Vagina (tissue), 2 donors: ENCODE results near the gene SLAMF6. TPM values are rescaled to one million over a fixed set of nuclear protein-coding genes. Genes with fewer than 3 reads are reported as not detected.
"Not testable (repeated sequence)": the region's sequence is repeated elsewhere in the genome, so short reads cannot be mapped to it uniquely, and the experiment has no call there.

Source experiments
- DNase-seq, 2 donors: peaks; one replicate each; pipeline ENCODE4 v3.0.0-alpha.2; 2017; ENCODE audit errors: extremely low spot score in 2 of 2
- H3K27ac ChIP-seq: fragments of 200-600 bp; sonication (generic); one replicate; pipeline ENCODE4 v1.5.1; 2019
- H3K27me3 ChIP-seq: fragments of 200-600 bp; sonication (generic); one replicate; pipeline ENCODE4 v1.5.1; 2019
- H3K36me3 ChIP-seq, 2 donors: fragments of 200-600 bp; sonication (generic); one replicate each; pipeline ENCODE4 v1.5.1; 2017 to 2019
- H3K4me1 ChIP-seq: fragments of 200-600 bp; sonication (generic); one replicate; pipeline ENCODE4 v1.5.1; 2019
- H3K4me3 ChIP-seq, 2 donors: fragments of 200-600 bp; sonication (generic); 1 replicate in 1 of 2; 2 replicates in 1 of 2; pipeline ENCODE4 v1.5.1; 2016 to 2019
- H3K9me3 ChIP-seq: fragments of 200-600 bp; sonication (generic); one replicate; pipeline ENCODE4 v1.5.1; 2019
- CTCF ChIP-seq, 3 experiments: fragments of 450-650 bp in 2 of 3; fragments of 200-600 bp in 1 of 3; sonication (generic) in 1 of 3; IDR thresholded peaks; one replicate each; pipeline ENCODE4 v1.5.1; 2017 to 2019; ENCODE audit warnings: antibody characterized with exemption in 3 of 3, mild to moderate bottlenecking in 2 of 3, moderate library complexity in 2 of 3
- POLR2A ChIP-seq, 2 donors: fragments of 450-650 bp; IDR thresholded peaks; one replicate each; pipeline ENCODE4 v1.6.1; 2017; ENCODE audit warnings: antibody characterized with exemption in 2 of 2, mild to moderate bottlenecking in 2 of 2, moderate library complexity in 2 of 2
- POLR2AphosphoS5 ChIP-seq, 2 donors: sonication (generic); formaldehyde crosslinking; IDR thresholded peaks; one replicate each; pipeline ENCODE4 v1.9.0; 2017; ENCODE audit warnings: antibody characterized with exemption in 2 of 2, mild to moderate bottlenecking in 2 of 2, low read depth in 1 of 2; ENCODE audit not compliant: insufficient read depth in 1 of 2
- intact Hi-C: fragments of 100-400 bp; cut with DNase I; formaldehyde crosslinking; loops from one replicate; pipeline ENCODE4 v1.15.1; 2023
- total RNA-seq: library from RNA; depleted of rRNA; stranded (reverse); fragments of >200 nt; gene quantifications from one replicate; pipeline ENCODE4 v1.2.3, GENCODE V29; 2016

Gene SLAMF6
- total RNA-seq, 1 donor from 2014 or later, result 8.6 TPM

DNA sequence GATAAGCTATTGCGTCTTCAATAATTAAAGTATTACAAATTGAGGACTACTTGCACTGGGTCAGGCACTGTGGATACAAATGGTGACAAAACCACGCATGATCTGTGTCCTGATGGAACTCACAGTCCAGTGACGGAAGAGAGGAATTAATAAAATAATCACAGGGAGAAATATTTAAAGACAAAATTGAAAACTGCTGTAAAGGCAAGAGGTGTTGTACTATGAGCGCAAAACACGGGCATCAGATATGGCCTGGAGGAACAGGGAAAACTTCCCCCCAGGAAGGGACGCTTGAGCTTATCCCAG lies 16.6 kb upstream of the SLAMF6 start:
- no peak for TF ChIP-seq CTCF (IDR thresholded peaks at IDR 0.05)
- Histone ChIP-seq H3K4me1 (no peaks in the 10 kb centered on the region), H3K36me3 (no peaks in the 10 kb centered on the region), H3K4me3 (no peak overlapping the region), H3K9me3 (no peaks in the 10 kb centered on the region), H3K27ac (no peak overlapping the region), H3K27me3 (no peaks in the 10 kb centered on the region)
- DNase-seq, result no peak
- intact Hi-C loops, result no loop called here

DNA sequence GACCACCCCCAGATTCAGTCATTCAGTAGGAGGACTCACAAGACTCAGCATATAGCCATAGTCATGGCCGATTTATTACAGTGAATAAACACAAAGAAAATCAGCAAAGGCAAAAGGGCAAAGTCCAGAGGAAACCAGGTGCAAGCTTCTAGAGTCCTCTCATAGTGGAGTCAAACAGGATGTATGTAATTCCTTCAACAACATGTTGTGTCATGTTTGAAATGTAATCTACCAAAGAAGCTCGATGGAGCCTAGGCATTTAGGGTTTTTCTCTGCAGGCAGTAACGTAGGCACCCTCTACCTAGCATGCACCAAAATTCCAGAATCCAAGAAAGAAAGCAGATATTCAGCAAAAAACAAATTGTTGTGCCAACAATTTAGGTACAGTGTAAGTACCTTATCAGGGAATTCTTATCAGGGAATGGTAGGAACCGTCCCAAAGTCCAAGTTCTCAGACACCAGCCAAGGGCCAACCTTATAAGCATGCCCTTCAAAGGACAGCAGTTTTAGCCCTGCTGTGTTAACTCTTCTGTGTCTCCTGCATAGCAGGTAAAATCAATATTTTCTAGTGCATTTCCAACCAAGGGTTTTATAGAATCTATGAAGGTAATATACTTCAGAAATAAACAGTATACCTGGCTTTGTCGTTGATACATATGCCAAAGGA lies 16.1 kb upstream of the SLAMF6 start:
- Histone ChIP-seq H3K27ac (no peak overlapping the region), H3K9me3 (no peaks in the 10 kb centered on the region), H3K36me3 (no peaks in the 10 kb centered on the region), H3K4me1 (no peaks in the 10 kb centered on the region), H3K27me3 (no peaks in the 10 kb centered on the region), H3K4me3 (no peak overlapping the region)
- intact Hi-C loops, result no loop called here
- no peak for TF ChIP-seq POLR2A (IDR thresholded peaks at IDR 0.05)
- TF ChIP-seq CTCF (IDR thresholded peaks at IDR 0.05), result no peak
- no peak for TF ChIP-seq POLR2AphosphoS5 (IDR thresholded peaks at IDR 0.05; ENCODE audit: insufficient read depth in 1 of 2, low read depth in 1 of 2)
- DNase-seq, result no peak

- intact Hi-C loops, result no loop called here
- TF ChIP-seq POLR2A (IDR thresholded peaks at IDR 0.05) (no peak), POLR2AphosphoS5 (IDR thresholded peaks at IDR 0.05; ENCODE audit: insufficient read depth in 1 of 2, low read depth in 1 of 2) (no peak), CTCF (IDR thresholded peaks at IDR 0.05) (no peak)
- DNase-seq, result no peak
- Histone ChIP-seq H3K36me3 (no peaks in the 10 kb centered on the region), H3K9me3 (no peaks in the 10 kb centered on the region), H3K27me3 (no peaks in the 10 kb centered on the region), H3K27ac (no peak overlapping the region), H3K4me3 (no peak overlapping the region), H3K4me1 (no peaks in the 10 kb centered on the region)
These were observed 14.9 kb upstream of the SLAMF6 start for GRCh38 chr1:160537714-160538665.

GRCh38 chr1:160534823-160535605 lies 12.0 kb upstream of the SLAMF6 start:
- intact Hi-C loops, result no loop called here
- DNase-seq, result no peak
- Histone ChIP-seq H3K27ac (no peak overlapping the region), H3K4me1 (no peaks in the 10 kb centered on the region), H3K27me3 (no peaks in the 10 kb centered on the region), H3K9me3 (no peaks in the 10 kb centered on the region), H3K4me3 (no peak overlapping the region), H3K36me3 (no peaks in the 10 kb centered on the region)
- TF ChIP-seq POLR2A (IDR thresholded peaks at IDR 0.05) (no peak), POLR2AphosphoS5 (IDR thresholded peaks at IDR 0.05; ENCODE audit: insufficient read depth in 1 of 2, low read depth in 1 of 2) (no peak), CTCF (IDR thresholded peaks at IDR 0.05) (no peak)

GRCh38 chr1:160532557-160532813 lies 9.4 kb upstream of the SLAMF6 start:
- H3K36me3 ChIP-seq, intact Hi-C loops, H3K27ac ChIP-seq, H3K27me3 ChIP-seq, DNase-seq, H3K4me3 ChIP-seq, H3K9me3 ChIP-seq, H3K4me1 ChIP-seq: not testable (repeated sequence)

- H3K27me3 ChIP-seq, H3K4me1 ChIP-seq, H3K27ac ChIP-seq, H3K9me3 ChIP-seq, H3K4me3 ChIP-seq, DNase-seq, intact Hi-C loops, H3K36me3 ChIP-seq: not testable (repeated sequence)
These were observed 8.9 kb upstream of the SLAMF6 start for GRCh38 chr1:160531809-160532556.

GRCh38 chr1:160529401-160529952 lies 6.4 kb upstream of the SLAMF6 start:
- H3K36me3 ChIP-seq, H3K27ac ChIP-seq, H3K4me1 ChIP-seq, DNase-seq, H3K9me3 ChIP-seq, H3K27me3 ChIP-seq, H3K4me3 ChIP-seq, intact Hi-C loops: not testable (repeated sequence)

DNA sequence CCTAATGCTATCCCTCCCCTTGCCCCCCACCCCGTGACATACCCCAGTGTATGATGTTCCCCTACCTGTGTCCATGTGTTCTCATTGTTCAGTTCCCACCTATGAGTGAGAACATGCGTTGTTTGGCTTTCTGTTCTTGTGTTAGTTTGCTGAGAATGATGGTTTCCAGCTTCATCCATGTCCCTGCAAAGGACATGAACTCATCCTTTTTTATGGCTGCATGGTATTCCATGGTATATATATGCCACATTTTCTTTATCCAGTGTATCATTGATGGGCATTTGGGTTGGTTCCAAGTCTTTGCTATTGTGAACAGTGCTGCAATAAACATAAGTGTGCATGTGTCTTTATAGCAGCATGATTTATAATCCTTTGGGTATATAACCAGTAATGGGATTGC lies 734 bp upstream of the SLAMF6 start:
- H3K4me1 ChIP-seq, H3K4me3 ChIP-seq, H3K36me3 ChIP-seq, H3K27me3 ChIP-seq, DNase-seq, intact Hi-C loops, H3K9me3 ChIP-seq, H3K27ac ChIP-seq: not testable (repeated sequence)
